ENCODE measurements around the gene BROX.
"Not testable (repeated sequence)": the region's sequence is repeated elsewhere in the genome, so short reads cannot be mapped to it uniquely, and the experiment has no call there.

The BROX gene, protein sequence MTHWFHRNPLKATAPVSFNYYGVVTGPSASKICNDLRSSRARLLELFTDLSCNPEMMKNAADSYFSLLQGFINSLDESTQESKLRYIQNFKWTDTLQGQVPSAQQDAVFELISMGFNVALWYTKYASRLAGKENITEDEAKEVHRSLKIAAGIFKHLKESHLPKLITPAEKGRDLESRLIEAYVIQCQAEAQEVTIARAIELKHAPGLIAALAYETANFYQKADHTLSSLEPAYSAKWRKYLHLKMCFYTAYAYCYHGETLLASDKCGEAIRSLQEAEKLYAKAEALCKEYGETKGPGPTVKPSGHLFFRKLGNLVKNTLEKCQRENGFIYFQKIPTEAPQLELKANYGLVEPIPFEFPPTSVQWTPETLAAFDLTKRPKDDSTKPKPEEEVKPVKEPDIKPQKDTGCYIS

DNA sequence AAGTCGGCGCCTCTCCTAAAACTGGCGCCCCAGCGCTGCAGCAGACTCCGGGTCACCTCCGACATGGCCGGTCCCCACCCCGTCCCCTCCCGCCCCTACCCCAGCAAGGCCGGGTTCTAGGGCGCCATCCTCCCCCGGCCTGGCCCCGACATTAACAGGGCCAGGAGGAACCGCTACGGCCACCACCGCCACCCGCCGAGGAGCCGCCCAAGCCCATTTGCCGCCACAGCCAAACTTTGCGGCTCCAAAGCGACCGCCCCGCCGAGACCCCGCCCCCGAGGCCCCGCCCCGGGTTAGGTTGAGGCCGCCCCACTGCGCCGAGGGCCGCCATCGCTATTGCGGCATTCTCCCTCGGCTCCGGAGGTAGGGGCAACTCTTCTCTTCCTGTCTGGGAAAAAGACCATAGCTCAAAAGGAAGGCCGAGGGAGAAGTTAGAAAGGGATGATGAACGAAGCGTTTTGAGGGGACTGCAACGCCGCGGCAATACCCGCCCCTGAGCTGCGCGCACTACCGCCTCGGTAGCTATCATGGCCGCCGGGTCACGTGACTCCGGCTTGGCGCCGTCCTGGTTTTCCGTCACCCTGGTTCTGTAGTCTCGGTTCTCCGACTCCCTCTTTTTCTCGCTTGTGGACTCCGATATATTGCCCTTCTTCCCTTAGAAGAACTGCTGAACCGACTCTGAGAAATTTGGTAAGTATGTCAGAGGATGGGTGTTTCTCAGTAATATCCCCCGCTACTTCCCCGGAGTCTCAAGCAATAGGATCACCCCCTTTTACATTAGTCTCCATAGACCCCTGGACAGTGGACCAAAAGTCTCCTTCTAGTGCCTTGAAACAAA lies at the start of gene BROX, which contains the start of gene AIDA:
TSS of gene BROX (plus strand) at position 312 of the 838 bp plus-strand sequence. CDS start 3,136 bp downstream, outside the sequence.
TSS of gene AIDA (minus strand) at position 239 of the 838 bp plus-strand sequence. CDS start at position 65, 174 bp downstream.
- DNase-seq, result peak; percentile 7 to 81

DNA sequence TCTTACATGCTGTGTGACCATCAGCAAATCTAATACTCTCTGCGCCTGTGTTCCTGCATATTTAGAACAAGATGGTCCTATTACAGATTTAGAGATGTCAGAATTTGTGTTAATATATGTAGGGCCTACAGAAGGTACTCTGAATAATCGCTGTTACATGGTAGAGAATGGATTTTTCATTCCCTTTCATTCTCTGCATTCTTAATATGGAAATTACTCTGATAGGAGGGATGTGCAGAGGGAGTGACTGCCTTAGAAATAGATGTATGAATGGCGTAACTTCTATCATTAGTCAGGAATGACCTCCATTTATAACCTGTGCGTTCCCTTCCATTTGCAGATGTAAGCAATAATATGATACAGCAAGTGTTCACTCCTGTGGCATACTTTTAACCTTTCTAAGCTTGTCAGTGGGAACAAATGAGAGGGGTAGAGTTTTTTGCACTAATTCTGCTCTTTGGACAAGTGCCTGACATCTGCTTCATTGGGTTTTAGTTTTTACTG lies 48.9 kb upstream of the BROX start:
- no peak for DNase-seq

- DNase-seq, result no peak
Observed at GRCh38 chr1:222665964-222666363, 46.4 kb upstream of the BROX start.

DNA sequence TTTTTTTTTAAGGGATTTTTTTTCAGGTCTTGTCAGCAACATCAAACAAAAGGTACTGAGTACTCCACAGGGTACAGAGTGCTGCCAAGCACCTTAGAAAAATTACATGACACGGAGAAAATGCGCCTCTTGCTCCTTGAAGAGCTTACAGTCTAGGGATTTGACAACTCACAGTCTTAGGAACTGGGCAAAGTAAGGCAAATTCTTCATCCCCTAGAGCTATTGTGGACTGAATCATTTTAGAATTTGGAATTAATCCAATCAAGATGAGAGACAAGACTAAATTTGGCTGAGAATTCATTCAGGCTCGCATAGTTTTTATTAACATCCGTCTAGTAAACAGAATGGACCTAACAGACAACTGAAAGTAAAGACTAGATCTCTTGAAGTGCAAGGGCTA lies 44.2 kb upstream of the BROX start:
- DNase-seq, result not testable (repeated sequence)

DNA sequence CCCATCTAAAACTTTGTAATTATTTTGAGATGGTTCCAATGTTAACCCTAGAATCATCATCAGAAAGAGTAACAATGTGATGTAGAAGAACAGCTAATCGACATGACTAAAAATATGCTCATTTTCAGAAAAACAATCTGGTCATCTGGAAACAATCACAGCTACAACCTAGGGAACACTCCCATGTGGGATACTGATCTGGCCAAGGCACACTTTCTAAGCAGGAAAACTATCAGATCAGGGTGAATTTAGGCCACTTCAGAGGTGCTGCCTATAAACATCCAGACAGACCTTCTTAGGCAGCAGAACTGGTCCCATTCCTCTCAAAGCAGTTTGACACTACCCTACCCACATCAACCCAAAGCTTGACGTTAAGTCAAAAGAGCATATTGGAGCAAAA lies 43.3 kb upstream of the BROX start:
- not testable (repeated sequence) for DNase-seq

DNA sequence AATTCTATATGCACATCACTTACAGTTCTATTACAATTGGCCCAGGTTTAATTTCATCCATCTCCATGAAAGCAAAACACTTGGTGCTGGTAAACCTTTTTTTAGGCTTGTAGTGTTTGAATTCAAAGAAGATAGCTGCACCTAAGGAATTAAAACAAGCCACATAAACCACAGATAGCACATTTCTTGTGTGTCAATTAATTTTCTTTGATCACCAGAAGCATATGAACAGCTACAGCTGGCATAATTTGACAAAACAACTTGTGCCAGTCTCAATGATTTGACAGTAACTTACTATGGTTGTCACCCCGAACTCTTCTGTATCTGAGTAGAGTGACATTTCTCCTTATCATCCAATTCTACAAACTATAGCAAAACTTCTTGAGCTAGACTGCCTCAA lies 42.3 kb upstream of the BROX start:
- DNase-seq, result no peak

DNA sequence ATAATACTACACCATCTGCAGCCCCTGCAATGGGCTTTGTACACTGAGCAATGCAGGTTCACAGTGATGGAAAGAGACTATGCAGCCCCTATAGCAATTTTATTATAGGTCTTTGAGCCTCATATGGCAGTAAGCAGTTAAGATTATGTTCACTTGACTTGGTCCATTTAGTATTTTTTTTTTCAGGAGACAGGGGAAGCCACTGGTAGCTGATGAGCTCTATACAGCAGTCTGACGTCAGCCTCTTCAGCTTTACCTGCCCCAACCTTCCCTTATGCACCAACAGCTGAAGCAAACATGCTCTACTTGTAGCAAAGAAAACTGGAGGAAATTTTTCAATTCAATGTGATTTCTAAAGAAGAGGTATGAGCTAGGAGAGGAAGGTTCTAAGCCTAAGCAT lies 32.3 kb upstream of the BROX start:
- DNase-seq, result no peak

- no peak for DNase-seq
Observed at GRCh38 chr1:222691016-222691415, 21.3 kb upstream of the BROX start.

- no peak for DNase-seq
Observed at GRCh38 chr1:222694927-222695326, 17.4 kb upstream of the BROX start.

DNA sequence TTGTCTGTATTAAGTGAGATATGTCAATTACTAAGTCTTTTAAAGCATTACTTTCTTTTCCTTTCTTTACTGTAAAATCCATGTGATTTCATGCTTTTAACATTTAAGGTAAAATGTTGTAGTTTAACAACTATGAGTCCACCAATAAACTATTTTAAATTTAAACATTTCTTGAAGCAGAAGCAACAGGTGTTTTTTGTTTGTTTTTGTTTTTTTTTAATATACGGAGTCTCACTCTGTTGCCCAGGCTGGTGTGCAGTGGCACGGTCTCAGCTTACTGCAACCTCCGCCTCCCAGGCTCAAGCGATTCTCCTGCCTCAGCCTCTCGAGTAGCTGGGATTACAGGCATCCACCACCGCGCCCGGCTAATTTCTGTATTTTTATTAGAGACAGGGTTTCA lies 15.6 kb upstream of the BROX start:
- DNase-seq, result no peak

DNA sequence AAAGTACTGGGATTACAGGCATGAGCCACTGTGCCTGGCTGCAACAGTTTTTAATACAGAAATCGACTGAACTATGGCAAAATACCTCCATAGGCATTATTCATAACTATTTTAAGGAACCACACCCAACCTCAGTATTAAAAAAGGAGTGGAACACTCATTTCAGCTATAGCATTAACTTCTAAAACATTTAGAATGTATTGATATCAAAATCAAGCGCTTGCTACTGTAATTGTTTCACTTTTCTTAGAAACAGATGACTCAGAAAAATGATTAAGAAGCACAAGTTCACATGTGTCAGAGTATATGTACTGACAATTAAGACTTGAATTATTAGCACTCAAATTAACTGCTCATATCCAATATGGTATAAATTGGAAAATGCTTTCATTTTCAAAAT lies 15.2 kb upstream of the BROX start:
- no peak for DNase-seq

GRCh38 chr1:222697826-222698225 lies 14.5 kb upstream of the BROX start:
- DNase-seq, result no peak

DNA sequence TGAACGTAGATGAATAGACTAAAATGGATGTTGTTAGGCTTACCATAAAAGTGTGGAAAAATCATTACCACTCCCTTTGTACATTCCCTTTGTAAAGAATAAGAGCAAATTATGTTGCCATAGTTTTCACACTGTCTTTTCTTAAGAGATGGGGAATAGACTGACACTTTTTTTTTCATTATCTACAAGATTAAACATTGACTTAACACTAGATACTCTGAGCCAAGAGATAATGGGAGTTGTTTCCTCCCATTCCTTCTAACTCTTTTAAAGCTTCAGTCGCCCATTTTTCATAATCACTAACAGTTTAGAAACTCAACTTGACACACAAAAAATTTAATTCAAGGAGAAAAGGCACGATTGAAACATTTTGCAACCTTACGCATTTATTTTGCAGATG lies 10.2 kb upstream of the BROX start:
- no peak for DNase-seq

DNA sequence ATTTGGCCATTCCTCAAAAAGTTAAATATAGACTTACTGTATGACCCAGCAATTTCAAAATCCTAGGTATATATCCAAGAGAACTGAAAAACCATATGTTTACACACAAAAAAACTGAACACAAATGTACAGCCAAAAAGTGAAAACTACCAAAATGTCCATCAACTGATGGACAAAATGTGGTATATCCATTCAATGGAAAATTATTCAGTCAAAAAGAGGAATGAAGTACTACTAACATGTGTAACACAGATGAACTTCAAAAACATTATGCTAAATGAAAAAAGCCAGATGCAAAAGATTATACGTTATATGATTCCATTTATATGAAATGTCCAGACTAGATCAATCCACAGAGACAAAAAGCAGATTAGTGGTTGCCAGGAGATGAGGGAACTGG lies 8.1 kb upstream of the BROX start:
- DNase-seq, result no peak

DNA sequence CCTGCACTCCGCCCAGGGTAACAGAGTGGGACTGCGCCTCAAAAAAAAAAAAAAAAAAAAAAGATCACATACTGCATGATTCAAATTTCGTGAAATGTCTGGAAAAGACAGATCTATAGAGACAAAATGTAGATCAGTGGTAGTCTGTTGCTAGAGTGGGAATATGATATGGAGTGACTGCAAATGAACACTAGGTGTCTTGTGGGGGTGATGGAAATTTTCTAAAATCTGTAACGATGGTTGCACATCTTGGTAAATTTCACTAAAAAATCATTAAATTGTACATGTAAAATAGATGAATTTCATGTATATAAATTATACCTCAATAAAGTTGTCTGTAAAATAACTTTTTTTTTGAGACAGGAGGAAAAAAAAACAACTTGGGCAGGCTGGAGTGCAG lies 5.5 kb upstream of the BROX start:
- DNase-seq, result no peak

- DNase-seq, result no peak
Observed at GRCh38 chr1:222709700-222710153, 2.6 kb upstream of the BROX start.

GRCh38 chr1:222711319-222712252 lies 778 bp upstream of the BROX start:
- DNase-seq, result no peak

- DNase-seq, result peak; percentile 47 to 93
Observed at GRCh38 chr1:222713091-222713961, 962 bp downstream of the BROX start.

DNA sequence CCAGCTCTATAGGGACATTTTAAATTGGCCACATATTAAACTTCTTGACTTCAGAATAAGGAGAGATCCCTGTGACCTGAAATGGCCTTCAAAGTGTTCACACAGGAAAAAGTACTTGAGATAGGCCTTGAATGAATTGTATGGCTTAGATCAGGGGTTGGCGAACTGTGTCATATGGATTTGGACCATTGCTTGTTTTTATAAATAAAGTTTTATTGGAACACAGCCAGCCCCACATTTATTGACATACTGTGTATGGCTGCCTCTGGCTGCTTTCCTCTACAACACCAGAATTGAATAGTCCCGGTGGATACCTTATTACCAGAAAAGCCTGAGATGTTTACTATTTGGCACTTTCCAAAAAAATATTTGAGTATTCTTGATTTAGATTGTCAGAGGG lies 4.0 kb downstream of the BROX start:
- no peak for DNase-seq

DNA sequence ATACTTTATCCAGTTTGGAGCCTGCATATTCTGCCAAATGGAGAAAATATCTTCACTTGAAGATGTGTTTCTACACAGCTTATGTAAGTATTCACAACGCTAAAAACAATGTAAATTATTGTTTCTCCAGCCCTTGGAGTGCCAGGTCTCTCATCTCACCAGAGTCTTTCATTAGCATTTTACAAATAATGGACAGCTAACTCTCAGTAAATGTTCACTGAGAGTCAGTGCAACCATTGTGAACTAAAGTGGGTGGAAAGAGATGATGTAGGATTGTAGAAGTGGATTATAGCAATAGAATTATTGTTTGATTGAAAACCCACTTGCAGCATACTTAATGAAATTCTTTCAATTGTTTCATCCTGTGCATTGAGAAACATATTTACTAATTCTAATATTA lies 16.4 kb downstream of the BROX start:
- no peak for DNase-seq

GRCh38 chr1:222730866-222731265 lies 18.5 kb downstream of the BROX start:
- no peak for DNase-seq

Measured in cerebellar nuclear complex (tissue), 1 donor.